Measurements from ENCODE around the gene TENT5C.

DNA sequence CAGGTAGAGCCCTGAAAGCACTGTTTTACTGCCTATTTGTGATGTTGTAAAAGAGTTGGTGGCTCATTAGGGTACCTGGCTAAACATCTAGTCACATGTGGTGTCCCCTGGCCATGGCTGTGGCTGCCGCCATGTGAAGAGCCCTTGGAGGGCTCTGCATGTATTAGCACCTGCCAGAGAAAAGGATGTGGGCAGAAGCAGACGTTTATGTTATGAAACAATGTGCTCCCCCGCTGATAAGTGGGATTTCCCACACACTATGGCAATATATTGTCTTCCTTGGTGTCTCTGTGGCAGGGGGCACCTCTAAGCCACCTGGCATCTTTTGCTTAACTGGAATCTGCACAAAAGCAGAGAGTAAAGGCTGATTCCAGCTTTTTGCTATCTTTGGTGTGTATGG is 9.6 kb downstream of the TENT5C start:
- TF ChIP-seq RAD21 (CRISPR knock-in tag; conservative IDR thresholded peaks at IDR 0.05 in 1 of 2, IDR thresholded peaks at IDR 0.05 in 1 of 2) (no peak), ZBTB11 (CRISPR knock-in tag; IDR thresholded peaks at IDR 0.05) (no peak), NFYB (IDR thresholded peaks at IDR 0.05; ENCODE audit: extremely low read depth, insufficient read length) (no peak), CHD2 (IDR thresholded peaks at IDR 0.05; ENCODE audit: low read depth, low read length) (no peak)

Data from K562 (cell line).